GM13977 (cell line): ENCODE results near the gene MYBPC2.

ENCODE experiments used
- DNase-seq: peaks from one replicate; pipeline ENCODE4 v3.0.0; 2012; ENCODE audit warnings: low spot score
- in situ Hi-C: fragments of 300-500 bp; cut with MboI; formaldehyde crosslinking; loops from one replicate; pipeline ENCODE4 v1.12.0; 2022; ENCODE audit warnings: low sequenced_read_pairs, low pct_unique_long_range_greater_than_20kb, mixed read lengths, inconsistent platforms; ENCODE audit not compliant: unreplicated experiment
- TF ChIP-seq, protein P1 (sequence below): IDR thresholded peaks from 2 replicates; pipeline ENCODE4 v1.5.1; 2012; ENCODE audit warnings: mild to moderate bottlenecking, control low read depth; ENCODE audit not compliant: insufficient read depth; ENCODE audit errors: extremely low read depth, missing control alignments

MYBPC2 gene

GRCh38 chr19:50417111-50418081, 15.3 kb upstream of the MYBPC2 start:
- TF ChIP-seq, protein P1, sequence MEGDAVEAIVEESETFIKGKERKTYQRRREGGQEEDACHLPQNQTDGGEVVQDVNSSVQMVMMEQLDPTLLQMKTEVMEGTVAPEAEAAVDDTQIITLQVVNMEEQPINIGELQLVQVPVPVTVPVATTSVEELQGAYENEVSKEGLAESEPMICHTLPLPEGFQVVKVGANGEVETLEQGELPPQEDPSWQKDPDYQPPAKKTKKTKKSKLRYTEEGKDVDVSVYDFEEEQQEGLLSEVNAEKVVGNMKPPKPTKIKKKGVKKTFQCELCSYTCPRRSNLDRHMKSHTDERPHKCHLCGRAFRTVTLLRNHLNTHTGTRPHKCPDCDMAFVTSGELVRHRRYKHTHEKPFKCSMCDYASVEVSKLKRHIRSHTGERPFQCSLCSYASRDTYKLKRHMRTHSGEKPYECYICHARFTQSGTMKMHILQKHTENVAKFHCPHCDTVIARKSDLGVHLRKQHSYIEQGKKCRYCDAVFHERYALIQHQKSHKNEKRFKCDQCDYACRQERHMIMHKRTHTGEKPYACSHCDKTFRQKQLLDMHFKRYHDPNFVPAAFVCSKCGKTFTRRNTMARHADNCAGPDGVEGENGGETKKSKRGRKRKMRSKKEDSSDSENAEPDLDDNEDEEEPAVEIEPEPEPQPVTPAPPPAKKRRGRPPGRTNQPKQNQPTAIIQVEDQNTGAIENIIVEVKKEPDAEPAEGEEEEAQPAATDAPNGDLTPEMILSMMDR: no peak
- no peak for DNase-seq
- in situ Hi-C loops: no loop called here

DNA sequence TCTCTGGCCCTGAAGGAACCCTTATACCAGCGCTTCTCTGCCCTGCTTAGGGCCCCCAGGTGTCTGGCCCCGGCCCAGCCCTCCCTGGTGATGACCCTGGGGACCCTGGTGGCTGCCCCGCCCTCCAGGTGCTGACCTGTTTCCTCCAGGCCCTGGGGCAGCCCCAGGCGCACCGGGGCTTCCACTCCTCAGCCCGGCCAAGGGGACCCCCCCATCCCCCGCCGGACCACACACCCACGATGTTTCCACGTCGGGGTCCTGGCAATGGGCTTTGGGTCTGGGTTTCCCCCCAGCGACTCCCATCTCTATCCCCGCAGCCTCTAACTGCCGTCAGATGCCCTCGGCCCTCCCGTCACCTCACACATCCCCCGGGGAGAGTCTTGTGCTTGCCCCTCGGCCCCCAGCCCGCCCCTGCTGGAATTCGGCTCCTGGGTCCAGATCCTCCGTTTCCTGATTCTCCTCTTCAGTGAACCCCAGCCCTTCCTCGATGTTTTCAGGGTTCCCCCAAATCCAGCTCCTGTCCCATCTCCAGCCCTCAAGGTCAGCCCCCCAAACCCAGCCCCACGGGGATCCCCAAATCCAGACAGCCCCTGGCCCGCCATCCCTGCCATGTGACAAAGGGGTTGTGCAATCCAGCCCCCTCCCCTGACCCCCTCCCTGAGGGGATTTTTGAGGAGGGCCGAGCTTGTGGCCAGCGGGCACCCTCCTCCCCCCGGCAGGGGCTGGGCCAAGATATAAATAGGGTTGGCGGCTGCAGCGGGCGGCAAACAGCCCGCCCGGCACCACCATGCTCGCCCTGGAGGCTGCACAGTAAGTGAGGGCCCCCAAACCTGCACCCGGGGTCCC, 14.3 kb upstream of the MYBPC2 start, which contains the start of gene SPIB:
SPIB (plus strand) TSS at position 763 of the 846 bp plus-strand sequence; CDS start at position 788, 25 bp downstream.
- in situ Hi-C loops: no loop called here
- DNase-seq: peak; percentile 74
- TF ChIP-seq, protein P1: no peak

GRCh38 chr19:50419022-50419579, 13.6 kb upstream of the MYBPC2 start:
- in situ Hi-C loops: no loop called here
- DNase-seq: no peak
- TF ChIP-seq, protein P1: no peak

DNA sequence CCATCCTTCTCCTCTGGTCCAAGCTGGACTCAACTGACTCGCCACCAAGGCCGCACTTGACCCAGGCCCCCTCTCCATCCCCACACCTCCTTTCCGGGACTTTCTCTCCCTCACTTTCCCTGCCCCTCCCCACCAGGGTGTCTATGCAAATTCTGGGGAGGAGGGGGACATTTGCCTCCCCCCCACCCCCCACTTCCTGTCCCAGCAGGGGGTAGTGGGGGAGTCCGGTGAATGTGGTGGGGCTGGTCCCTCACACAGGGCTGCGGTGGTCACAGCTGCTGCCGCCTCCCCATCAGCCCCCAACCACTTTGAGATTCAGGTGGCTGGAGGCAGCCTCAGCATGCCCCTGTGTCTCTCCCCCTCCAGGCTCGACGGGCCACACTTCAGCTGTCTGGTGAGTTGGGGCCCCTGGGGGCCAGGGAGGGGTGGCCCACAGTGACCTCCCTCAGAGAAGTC, 13.1 kb upstream of the MYBPC2 start:
- DNase-seq: peak; percentile 71
- TF ChIP-seq, protein P1: no peak
- in situ Hi-C loops: no loop called here

GRCh38 chr19:50420127-50420526, 12.6 kb upstream of the MYBPC2 start:
- TF ChIP-seq, protein P1: no peak
- no peak for DNase-seq
- in situ Hi-C loops: no loop called here

DNA sequence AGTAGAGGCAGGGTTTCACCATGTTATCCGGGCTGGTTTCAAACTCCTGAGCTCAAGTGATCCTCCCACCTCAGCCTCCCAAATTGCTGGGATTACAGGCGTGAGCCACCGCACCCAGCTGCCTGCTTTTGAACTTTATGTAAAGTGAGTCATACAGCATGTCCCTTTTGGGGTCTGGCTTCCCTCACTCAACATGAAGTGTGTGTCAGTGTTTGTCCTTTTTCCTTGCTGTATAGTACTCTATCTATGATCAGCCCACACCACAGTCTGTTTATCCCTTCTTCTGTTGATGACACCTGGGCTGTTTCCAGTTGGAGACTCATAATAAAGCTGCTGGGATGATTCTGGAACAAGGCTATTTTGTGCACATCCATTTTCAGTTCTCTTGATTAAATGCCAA, 11.9 kb upstream of the MYBPC2 start:
- DNase-seq: no peak
- in situ Hi-C loops: no loop called here
- TF ChIP-seq, protein P1: no peak
